Calu3 (cell line): ENCODE data around the gene TOB1. TPM values are rescaled to one million over a fixed set of nuclear protein-coding genes. Genes with fewer than 3 reads are reported as not detected.

Source experiments
- BruUV-seq: library from RNA; stranded (reverse); fragments of 400-500 nt; replicated peaks from 2 replicates; lab custom pipeline; 2021; lab: Mats Ljungman, UMichigan
- CTCF ChIA-PET: fragments of 300-600 bp; sonication (Branson Sonifier 250); formaldehyde crosslinking; loops from one replicate; lab custom pipeline; 2022; ENCODE audit warnings: antibody characterized with exemption; lab: Charles Lee
- DNase-seq: peaks from one replicate; pipeline ENCODE4 v3.0.0; 2022
- H3K27ac Mint-ChIP-seq: one replicate; pipeline ENCODE4 v1.8.0; 2022; ENCODE audit warnings: mixed read lengths; ENCODE audit not compliant: unreplicated experiment
- H3K27me3 Mint-ChIP-seq: one replicate; pipeline ENCODE4 v1.8.0; 2022; ENCODE audit warnings: mixed read lengths; ENCODE audit not compliant: unreplicated experiment
- H3K36me3 Mint-ChIP-seq: one replicate; pipeline ENCODE4 v1.8.0; 2022; ENCODE audit warnings: mild to moderate bottlenecking, moderate library complexity, mixed read lengths; ENCODE audit not compliant: insufficient read depth, unreplicated experiment
- H3K4me1 Mint-ChIP-seq: one replicate; pipeline ENCODE4 v1.8.0; 2022; ENCODE audit warnings: mild to moderate bottlenecking, low read depth, mixed read lengths; ENCODE audit not compliant: unreplicated experiment
- H3K4me3 Mint-ChIP-seq: one replicate; pipeline ENCODE4 v1.8.0; 2022; ENCODE audit warnings: mild to moderate bottlenecking, low read depth, moderate library complexity, mixed read lengths; ENCODE audit not compliant: unreplicated experiment
- H3K9me3 Mint-ChIP-seq: one replicate; pipeline ENCODE4 v1.8.0; 2022; ENCODE audit warnings: low read depth, mixed read lengths; ENCODE audit not compliant: unreplicated experiment
- CTCF ChIP-seq: fragments of 200-600 bp; IDR thresholded peaks from one replicate; pipeline ENCODE4 v1.8.0; 2022; ENCODE audit warnings: antibody characterized with exemption; ENCODE audit not compliant: unreplicated experiment
- intact Hi-C: fragments of 100-400 bp; cut with micrococcal nuclease; formaldehyde crosslinking; loops from one replicate; pipeline ENCODE4 v1.10.0; 2022; ENCODE audit not compliant: unreplicated experiment
- total RNA-seq: library from RNA; stranded (reverse); gene quantifications from 2 replicates; pipeline ENCODE4 v1.2.3, GENCODE V29; 2022

Gene TOB1
- total RNA-seq, 1 experiment from 2014 or later: 177 TPM

- CTCF ChIA-PET: no interaction called here
- intact Hi-C loops: no loop called here
Measured at GRCh38 chr17:50875074-50875473, 8.9 kb upstream of the TOB1 start.

GRCh38 chr17:50872710-50873424, 6.7 kb upstream of the TOB1 start:
- no peaks in the 10 kb centered on the region for H3K9me3 Mint-ChIP-seq
- BruUV-seq: no TSS peak
- no peaks in the 10 kb centered on the region for H3K27me3 Mint-ChIP-seq
- no peak for DNase-seq
- no peak overlapping the region for H3K4me3 Mint-ChIP-seq
- intact Hi-C loops: no loop called here
- H3K36me3 Mint-ChIP-seq: peaks cover 8% of the 10 kb centered on the region
- TF ChIP-seq CTCF: no peak
- CTCF ChIA-PET: interaction anchor here (2.4 kb wide), 1 partner anchor 11 kb away, joined by 8 read pairs; no protein-coding TSS in a partner anchor
- no peak overlapping the region for H3K27ac Mint-ChIP-seq
- H3K4me1 Mint-ChIP-seq: no peaks in the 10 kb centered on the region

More at GRCh38 chr17:50875074-50875473, 8.9 kb upstream of the TOB1 start:
- no peak overlapping the region for H3K27ac Mint-ChIP-seq
- no peaks in the 10 kb centered on the region for H3K27me3 Mint-ChIP-seq
- DNase-seq: no peak
- no TSS peak for BruUV-seq
- no peaks in the 10 kb centered on the region for H3K9me3 Mint-ChIP-seq
- H3K4me3 Mint-ChIP-seq: no peak overlapping the region
- TF ChIP-seq CTCF: no peak
- H3K4me1 Mint-ChIP-seq: no peaks in the 10 kb centered on the region
- no peaks in the 10 kb centered on the region for H3K36me3 Mint-ChIP-seq

- Mint-ChIP-seq H3K36me3 (peaks cover 18% of the 10 kb centered on the region), H3K27ac (no peak overlapping the region), H3K9me3 (no peaks in the 10 kb centered on the region), H3K4me3 (no peak overlapping the region), H3K27me3 (no peaks in the 10 kb centered on the region), H3K4me1 (no peaks in the 10 kb centered on the region)
- intact Hi-C loops: no loop called here
- no peak for DNase-seq
- no TSS peak for BruUV-seq
- CTCF ChIA-PET: interaction anchor here (2.4 kb wide), 1 partner anchor 12 kb away, joined by 8 read pairs; no protein-coding TSS in a partner anchor
- no peak for TF ChIP-seq CTCF
Measured at GRCh38 chr17:50871898-50872297, 5.7 kb upstream of the TOB1 start.

- peaks cover 23% of the 10 kb centered on the region for H3K36me3 Mint-ChIP-seq
- no peak overlapping the region for H3K4me3 Mint-ChIP-seq
- BruUV-seq: no TSS peak
- CTCF ChIA-PET: interaction anchor here (2.4 kb wide), 1 partner anchor 13 kb away, joined by 8 read pairs; no protein-coding TSS in a partner anchor
- no peak for DNase-seq
- no peaks in the 10 kb centered on the region for H3K9me3 Mint-ChIP-seq
- no peak overlapping the region for H3K27ac Mint-ChIP-seq
- H3K27me3 Mint-ChIP-seq: no peaks in the 10 kb centered on the region
- intact Hi-C loops: no loop called here
- no peak for TF ChIP-seq CTCF
- H3K4me1 Mint-ChIP-seq: no peaks in the 10 kb centered on the region
Measured at GRCh38 chr17:50871364-50871763, 5.2 kb upstream of the TOB1 start.
